LNCAP (cell line): Measurements from ENCODE around the gene KRT72.

Experiments used
- TF ChIP-seq, protein P1 (sequence below): fragments of 450-650 bp; IDR thresholded peaks from 2 replicates; pipeline ENCODE4 v1.5.1; 2017; ENCODE audit warnings: mild to moderate bottlenecking

The KRT72 gene

DNA sequence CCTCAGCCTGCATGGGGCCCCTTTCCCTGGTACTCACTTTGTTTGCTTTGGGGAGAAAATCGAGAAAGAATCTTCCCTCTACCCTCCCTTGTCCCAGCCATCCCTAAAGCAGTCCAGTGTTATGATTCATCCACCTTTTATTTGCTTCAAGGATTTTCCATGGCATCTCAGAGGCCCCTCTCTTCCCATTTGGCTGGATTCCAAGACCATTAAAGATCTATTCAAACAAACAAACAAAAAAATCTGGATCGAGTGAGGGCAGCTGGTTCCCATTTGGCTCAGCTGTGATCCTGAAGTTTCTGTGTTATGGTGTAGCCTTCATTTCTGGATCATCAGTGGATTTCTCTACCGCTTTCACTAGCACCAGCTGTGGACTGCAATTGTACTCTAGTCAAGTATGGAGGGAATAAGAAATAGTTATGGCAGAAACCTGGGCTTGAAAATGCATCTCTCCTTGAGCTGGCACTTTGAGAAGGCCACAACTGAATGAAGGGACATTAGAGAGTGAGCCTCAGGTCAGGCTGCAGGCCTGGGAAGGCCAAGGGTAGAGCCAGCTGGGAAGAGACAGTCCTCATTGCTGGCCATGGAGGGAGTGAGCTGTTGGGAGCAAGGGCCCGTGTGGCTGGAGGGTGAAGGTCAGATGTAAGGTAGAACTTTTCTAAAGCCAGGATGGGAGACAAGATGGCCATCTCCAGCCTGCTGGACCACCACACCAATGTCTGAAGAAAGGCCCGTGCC is 62.0 kb downstream of the KRT72 start:
- TF ChIP-seq, protein P1, sequence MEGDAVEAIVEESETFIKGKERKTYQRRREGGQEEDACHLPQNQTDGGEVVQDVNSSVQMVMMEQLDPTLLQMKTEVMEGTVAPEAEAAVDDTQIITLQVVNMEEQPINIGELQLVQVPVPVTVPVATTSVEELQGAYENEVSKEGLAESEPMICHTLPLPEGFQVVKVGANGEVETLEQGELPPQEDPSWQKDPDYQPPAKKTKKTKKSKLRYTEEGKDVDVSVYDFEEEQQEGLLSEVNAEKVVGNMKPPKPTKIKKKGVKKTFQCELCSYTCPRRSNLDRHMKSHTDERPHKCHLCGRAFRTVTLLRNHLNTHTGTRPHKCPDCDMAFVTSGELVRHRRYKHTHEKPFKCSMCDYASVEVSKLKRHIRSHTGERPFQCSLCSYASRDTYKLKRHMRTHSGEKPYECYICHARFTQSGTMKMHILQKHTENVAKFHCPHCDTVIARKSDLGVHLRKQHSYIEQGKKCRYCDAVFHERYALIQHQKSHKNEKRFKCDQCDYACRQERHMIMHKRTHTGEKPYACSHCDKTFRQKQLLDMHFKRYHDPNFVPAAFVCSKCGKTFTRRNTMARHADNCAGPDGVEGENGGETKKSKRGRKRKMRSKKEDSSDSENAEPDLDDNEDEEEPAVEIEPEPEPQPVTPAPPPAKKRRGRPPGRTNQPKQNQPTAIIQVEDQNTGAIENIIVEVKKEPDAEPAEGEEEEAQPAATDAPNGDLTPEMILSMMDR, result no peak

DNA sequence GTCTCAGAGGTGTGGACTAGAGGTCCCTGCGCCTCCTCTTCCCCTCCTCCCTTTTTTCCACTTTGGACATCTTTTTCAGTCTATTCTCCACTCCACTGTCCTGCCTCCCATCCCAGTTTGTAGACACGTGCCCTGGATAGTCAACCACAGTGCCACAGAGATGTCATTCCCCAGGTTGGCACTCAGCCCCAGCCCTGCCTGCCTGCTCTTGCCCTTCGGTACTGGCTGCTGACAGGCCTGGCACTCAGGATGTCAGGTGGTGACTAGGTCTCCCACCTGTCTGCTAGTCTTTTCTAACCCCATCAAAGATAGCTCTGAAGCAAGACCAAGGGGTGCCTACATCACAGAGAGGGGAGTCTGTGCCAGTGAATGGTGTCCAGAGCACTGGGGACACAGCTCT is 64.2 kb downstream of the KRT72 start:
- TF ChIP-seq, protein P1, result no peak
